ENCODE measurements around the gene C12orf50. TPM values are rescaled to one million over a fixed set of nuclear protein-coding genes. Genes with fewer than 3 reads are reported as not detected.

Gene C12orf50
- total and polyA plus RNA-seq, 2 experiments from 2014 or later, result 0.03 TPM; not detected in 1

DNA sequence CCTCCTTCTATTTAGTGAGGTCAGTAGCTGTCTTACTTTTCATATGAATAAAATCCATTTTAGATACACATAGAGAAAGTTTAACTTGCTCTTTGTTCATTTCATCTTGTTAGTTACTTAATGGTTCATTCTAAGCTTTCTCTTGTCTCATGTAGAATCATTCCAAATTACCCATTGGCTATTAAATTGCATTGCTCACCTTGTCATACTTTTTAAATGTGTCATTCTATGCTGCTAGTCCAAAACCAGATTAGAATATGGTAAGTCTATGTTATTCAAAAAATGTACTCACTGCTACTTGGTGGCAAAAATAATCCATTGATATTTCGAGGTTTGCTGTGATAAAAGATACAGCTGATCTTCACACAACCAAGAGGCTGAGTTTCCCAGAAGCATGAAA lies 3.0 kb downstream of the C12orf50 start:
- Mint-ChIP-seq H3K9me3 (peaks cover 14% of the 10 kb centered on the region), H3K36me3 (ENCODE audit: low read depth) (peaks cover 7% of the 10 kb centered on the region; the same call in 1 of the 3 replicates), H3K27ac (no peak overlapping the region), H3K4me3 (no peak overlapping the region), H3K4me1 (no peaks in the 10 kb centered on the region), H3K27me3 (ENCODE audit: insufficient read depth, low read depth, poor library complexity) (no peaks in the 10 kb centered on the region)
- no peak overlapping the region for H3K27ac ChIP-seq (ENCODE audit: low read depth)
- no peaks in the 10 kb centered on the region for H3K4me1 ChIP-seq (ENCODE audit: insufficient read depth)
- H3F3A ChIP-seq (replicated peaks; ENCODE audit: low read depth), result no peaks in the 10 kb centered on the region
- H4K20me1 ChIP-seq (replicated peaks; ENCODE audit: insufficient read depth), result no peaks in the 10 kb centered on the region
- H2AFZ ChIP-seq, result no peak overlapping the region
- no peak overlapping the region for H3K4me3 ChIP-seq
- no peak for ATAC-seq
- H3K79me2 ChIP-seq (replicated peaks; ENCODE audit: insufficient read depth), result no peaks in the 10 kb centered on the region
- H3K36me3 ChIP-seq (ENCODE audit: insufficient read depth), result no peaks in the 10 kb centered on the region
- no peaks in the 10 kb centered on the region for H3K9me2 ChIP-seq (ENCODE audit: insufficient read depth)
- TF ChIP-seq EZH2phosphoT487 (IDR thresholded peaks at IDR 0.05; ENCODE audit: unreplicated experiment) (no peak), POLR2AphosphoS5 (IDR thresholded peaks at IDR 0.05; ENCODE audit: low read depth) (no peak), ZNF331 (CRISPR knock-in tag; IDR thresholded peaks at IDR 0.05; ENCODE audit: low read depth) (no peak), ZNF114 (CRISPR knock-in tag; IDR thresholded peaks at IDR 0.05) (no peak), JUNB (IDR thresholded peaks at IDR 0.05; ENCODE audit: unreplicated experiment) (no peak), ETS1 (IDR thresholded peaks at IDR 0.05) (no peak), ZNF462 (CRISPR knock-in tag; IDR thresholded peaks at IDR 0.05) (no peak), NANOG (IDR thresholded peaks at IDR 0.05; ENCODE audit: borderline replicate concordance) (no peak)
- TF ChIP-seq, protein P1, sequence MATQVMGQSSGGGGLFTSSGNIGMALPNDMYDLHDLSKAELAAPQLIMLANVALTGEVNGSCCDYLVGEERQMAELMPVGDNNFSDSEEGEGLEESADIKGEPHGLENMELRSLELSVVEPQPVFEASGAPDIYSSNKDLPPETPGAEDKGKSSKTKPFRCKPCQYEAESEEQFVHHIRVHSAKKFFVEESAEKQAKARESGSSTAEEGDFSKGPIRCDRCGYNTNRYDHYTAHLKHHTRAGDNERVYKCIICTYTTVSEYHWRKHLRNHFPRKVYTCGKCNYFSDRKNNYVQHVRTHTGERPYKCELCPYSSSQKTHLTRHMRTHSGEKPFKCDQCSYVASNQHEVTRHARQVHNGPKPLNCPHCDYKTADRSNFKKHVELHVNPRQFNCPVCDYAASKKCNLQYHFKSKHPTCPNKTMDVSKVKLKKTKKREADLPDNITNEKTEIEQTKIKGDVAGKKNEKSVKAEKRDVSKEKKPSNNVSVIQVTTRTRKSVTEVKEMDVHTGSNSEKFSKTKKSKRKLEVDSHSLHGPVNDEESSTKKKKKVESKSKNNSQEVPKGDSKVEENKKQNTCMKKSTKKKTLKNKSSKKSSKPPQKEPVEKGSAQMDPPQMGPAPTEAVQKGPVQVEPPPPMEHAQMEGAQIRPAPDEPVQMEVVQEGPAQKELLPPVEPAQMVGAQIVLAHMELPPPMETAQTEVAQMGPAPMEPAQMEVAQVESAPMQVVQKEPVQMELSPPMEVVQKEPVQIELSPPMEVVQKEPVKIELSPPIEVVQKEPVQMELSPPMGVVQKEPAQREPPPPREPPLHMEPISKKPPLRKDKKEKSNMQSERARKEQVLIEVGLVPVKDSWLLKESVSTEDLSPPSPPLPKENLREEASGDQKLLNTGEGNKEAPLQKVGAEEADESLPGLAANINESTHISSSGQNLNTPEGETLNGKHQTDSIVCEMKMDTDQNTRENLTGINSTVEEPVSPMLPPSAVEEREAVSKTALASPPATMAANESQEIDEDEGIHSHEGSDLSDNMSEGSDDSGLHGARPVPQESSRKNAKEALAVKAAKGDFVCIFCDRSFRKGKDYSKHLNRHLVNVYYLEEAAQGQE (IDR thresholded peaks at IDR 0.05; ENCODE audit: unreplicated experiment), result no peak
- DNase-seq (ENCODE audit: low spot score), result no peak
- no peaks in the 10 kb centered on the region for H3K27me3 ChIP-seq (ENCODE audit: insufficient read depth)
- H3K4me2 ChIP-seq, result no peak overlapping the region
